K562 (cell line): ENCODE measurements around the gene ITPA. TPM values are rescaled to one million over a fixed set of nuclear protein-coding genes. Genes with fewer than 3 reads are reported as not detected.

Experiments
- ATF2 ChIP-seq: sonication (generic); formaldehyde crosslinking; IDR thresholded peaks from 2 replicates; pipeline ENCODE4 v1.8.1; 2022; ENCODE audit warnings: missing genetic modification reagents
- CEBPB ChIP-seq: fragments of 450-650 bp; IDR thresholded peaks from 2 replicates; pipeline ENCODE4 v1.6.1; 2016; ENCODE audit warnings: missing genetic modification characterization, missing compliant biosample characterization
- CREBBP ChIP-seq: IDR thresholded peaks from one replicate; pipeline ENCODE4 v1.6.1; 2012; ENCODE audit warnings: low read depth, mild to moderate bottlenecking, control low read depth, inconsistent platforms, low read length
- HNRNPLL ChIP-seq: fragments of 200-400 bp; formaldehyde crosslinking; IDR thresholded peaks from 2 replicates; pipeline ENCODE4 v1.6.1; 2017; ENCODE audit warnings: low read length, low read depth, mild to moderate bottlenecking; ENCODE audit not compliant: poor library complexity, severe bottlenecking
- KDM4B ChIP-seq, 2 experiments: fragments of 450-650 bp in 1 of 2; sonication (generic) in 1 of 2; IDR thresholded peaks; 2 replicates each; pipeline ENCODE4 v1.6.1; 2016 to 2017; ENCODE audit warnings: borderline replicate concordance in 2 of 2, antibody characterized with exemption in 1 of 2, low read depth in 1 of 2, mild to moderate bottlenecking in 1 of 2
- MAX ChIP-seq: sonication (generic); formaldehyde crosslinking; IDR thresholded peaks from 2 replicates; pipeline ENCODE4 v1.9.0; 2022; ENCODE audit warnings: mild to moderate bottlenecking, missing genetic modification reagents
- NFATC3 ChIP-seq: fragments of 450-650 bp; IDR thresholded peaks from 2 replicates; pipeline ENCODE4 v1.6.1; 2017; ENCODE audit warnings: mild to moderate bottlenecking
- POLR2AphosphoS2 ChIP-seq: IDR thresholded peaks from 2 replicates; pipeline ENCODE4 v1.6.1; 2012; ENCODE audit warnings: low read length, improper control_type of control experiment
- POLR3G ChIP-seq: IDR thresholded peaks from 2 replicates; pipeline ENCODE4 v1.6.1; 2011; ENCODE audit not compliant: insufficient read length, insufficient replicate concordance; ENCODE audit errors: extremely low read depth
- PRDM10 ChIP-seq: fragments of 450-650 bp; IDR thresholded peaks from 2 replicates; pipeline ENCODE4 v1.6.1; 2018; ENCODE audit not compliant: partially characterized antibody
- THAP12 ChIP-seq: fragments of 250-450 bp; sonication (Bioruptor Pico); IDR thresholded peaks from 2 replicates; pipeline ENCODE4 v1.9.0; 2021; ENCODE audit warnings: mild to moderate bottlenecking, inconsistent platforms
- THAP7 ChIP-seq: fragments of 250-450 bp; sonication (Bioruptor Pico); IDR thresholded peaks from 2 replicates; pipeline ENCODE4 v1.5.0; 2021
- VEZF1 ChIP-seq: fragments of 200-800 bp; sonication (Bioruptor generic); IDR thresholded peaks from 2 replicates; pipeline ENCODE4 v1.6.1; 2017; ENCODE audit warnings: missing genetic modification characterization, missing compliant biosample characterization
- ZFP91 ChIP-seq: sonication (generic); formaldehyde crosslinking; IDR thresholded peaks from 2 replicates; pipeline ENCODE4 v1.8.0; 2022; ENCODE audit warnings: mild to moderate bottlenecking, missing genetic modification reagents
- polyA plus RNA-seq, 8 experiments: library from polyadenylated mRNA; depleted of rRNA in 4 of 8; stranded (reverse) in 5 of 8; unstranded in 3 of 8; fragments of >200 nt; fragmentation: Nextera tagmentation in 2 of 8; fragmentation: Illumina TruSeq in 1 of 8; extraction: Ambion mirVana in 2 of 8; extraction: Trizol in 1 of 8; gene quantifications; 2 replicates each; pipeline versions ENCODE4 v1.2.1 to v1.2.3, GENCODE V29; 2011 to 2014; ENCODE audit warnings: inconsistent platforms in 1 of 8, missing spikeins in 1 of 8
- total RNA-seq, 7 experiments: library from RNA; depleted of rRNA in 6 of 7; stranded (reverse); fragments of >200 nt in 6 of 7; fragmentation: Illumina TruSeq in 2 of 7; extraction: Trizol in 2 of 7; gene quantifications; 2 replicates each; pipeline versions ENCODE4 v1.2.1 to v1.2.3, GENCODE V29; 2011 to 2021; ENCODE audit warnings: low replicate concordance in 1 of 7

Gene ITPA
- total and polyA plus RNA-seq, 9 of the 15 experiments (the other 6 are each of a cell fraction or from before 2014, with no cell fraction given) = 5.0 to 79.7 (median 36.7) TPM

GRCh38 chr20:3172933-3173609, 36.2 kb upstream of the ITPA start, which contains the start of gene LZTS3 (continued):
- TF ChIP-seq ATF2 (CRISPR knock-in tag) = peak; percentile 97
- no peak for TF ChIP-seq CREBBP
- TF ChIP-seq KDM4B (IDR thresholded peaks at IDR 0.05; ENCODE audit: borderline replicate concordance in 2 of 2, low read depth in 1 of 2) = no peak
- TF ChIP-seq NFATC3 = no peak
- TF ChIP-seq POLR2AphosphoS2 = no peak
- TF ChIP-seq THAP12 (CRISPR knock-in tag) = peak; percentile 56; the same call in 1 of the 2 replicates
- 0 out of 2 replicates have a peak, but pooled peaks have one; percentile 34 for TF ChIP-seq MAX (CRISPR knock-in tag)
- TF ChIP-seq POLR3G = no peak
- TF ChIP-seq THAP7 (CRISPR knock-in tag) = no peak
- no peak for TF ChIP-seq PRDM10
- peak; percentile 83 for TF ChIP-seq VEZF1 (CRISPR knock-in tag)
- TF ChIP-seq ZFP91 (CRISPR knock-in tag) = no peak
- TF ChIP-seq HNRNPLL = no peak
- no peak for TF ChIP-seq CEBPB (tag)
